ENCODE measurements around the gene GLI2. TPM values are rescaled to one million over a fixed set of nuclear protein-coding genes. Genes with fewer than 3 reads are reported as not detected.

GLI2 gene
- polyA plus RNA-seq, 1 experiment: 5.2 TPM

DNA sequence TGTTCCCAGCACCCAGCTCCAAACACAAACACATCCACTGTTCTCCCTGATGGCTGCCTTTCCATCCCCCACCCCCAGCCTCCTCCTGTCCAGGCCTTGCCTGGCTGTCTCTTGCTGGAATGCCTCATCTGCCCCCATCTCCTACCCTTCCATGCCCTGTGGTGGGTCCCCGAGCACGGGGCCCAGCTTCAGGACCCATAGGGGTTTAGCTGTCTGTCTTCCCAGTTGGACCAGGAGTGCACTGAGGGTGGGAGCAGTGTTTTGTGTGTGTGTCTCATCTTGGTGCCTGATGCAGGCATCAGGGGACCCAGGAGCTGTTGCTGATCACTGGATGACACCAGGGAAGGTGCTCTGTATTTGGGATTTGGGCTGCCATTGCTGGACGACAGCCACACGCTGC lies 34.5 kb downstream of the GLI2 start:
- ChIA-PET CTCF (interaction anchor here (0.6 to 1.2 kb wide), 2 partner anchors 11 to 35 kb away, joined by 3 to 4 read pairs; no protein-coding TSS in a partner anchor), POLR2A (interaction anchor here (0.8 kb wide), 1 partner anchor 41 kb away, joined by 3 read pairs; no protein-coding TSS in a partner anchor)
- TF ChIP-seq CTCF (IDR thresholded peaks at IDR 0.05; ENCODE audit: low read depth, low read length): no peak
- Histone ChIP-seq H3K9me3 (ENCODE audit: control insufficient read depth, insufficient read depth, low read length) (no peaks in the 10 kb centered on the region; the same call in 1 of the 2 replicates), H3K4me3 (ENCODE audit: low read depth, low read length) (no peak overlapping the region), H3K27me3 (ENCODE audit: control insufficient read depth, insufficient read depth, low read length) (no peaks in the 10 kb centered on the region), H3K27ac (ENCODE audit: low read depth, low read length) (peak overlapping the region; percentile 89)
- no peak for DNase-seq (ENCODE audit: low read depth, low spot score)

GRCh38 chr2:120770641-120771040 lies 35.0 kb downstream of the GLI2 start:
- H3K27ac ChIP-seq (ENCODE audit: low read depth, low read length): peak overlapping the region; percentile 89
- CTCF ChIA-PET: interaction anchor here (1.2 kb wide), 1 partner anchor 10 kb away, joined by 3 read pairs; no protein-coding TSS in a partner anchor
- H3K4me3 ChIP-seq (ENCODE audit: low read depth, low read length): no peak overlapping the region
- H3K27me3 ChIP-seq (ENCODE audit: control insufficient read depth, insufficient read depth, low read length): no peaks in the 10 kb centered on the region
- POLR2A ChIA-PET: interaction anchor here (0.9 to 1.5 kb wide), 2 partner anchors 33 to 305 kb away, joined by 3 to 9 read pairs; no protein-coding TSS in a partner anchor
- no peak for DNase-seq (ENCODE audit: low read depth, low spot score)
- TF ChIP-seq CTCF (IDR thresholded peaks at IDR 0.05; ENCODE audit: low read depth, low read length): no peak
- H3K9me3 ChIP-seq (ENCODE audit: control insufficient read depth, insufficient read depth, low read length): no peaks in the 10 kb centered on the region; the same call in 1 of the 2 replicates

- no peak for TF ChIP-seq CTCF (IDR thresholded peaks at IDR 0.05; ENCODE audit: low read depth, low read length)
- CTCF ChIA-PET: interaction anchor here (1.2 kb wide), 1 partner anchor 9 kb away, joined by 3 read pairs; no protein-coding TSS in a partner anchor
- peak; percentile 72 for DNase-seq (ENCODE audit: low read depth, low spot score)
- peak overlapping the region; percentile 89 for H3K27ac ChIP-seq (ENCODE audit: low read depth, low read length)
- H3K27me3 ChIP-seq (ENCODE audit: control insufficient read depth, insufficient read depth, low read length): no peaks in the 10 kb centered on the region
- H3K9me3 ChIP-seq (ENCODE audit: control insufficient read depth, insufficient read depth, low read length): no peaks in the 10 kb centered on the region; the same call in 1 of the 2 replicates
- POLR2A ChIA-PET: interaction anchor here (0.6 to 1.5 kb wide), 4 partner anchors 34 to 304 kb away, joined by 3 to 9 read pairs (median 4); no protein-coding TSS in a partner anchor
- H3K4me3 ChIP-seq (ENCODE audit: low read depth, low read length): 0 out of 2 replicates have a peak overlapping the region, but pooled peaks have one; percentile 7
These were observed 35.6 kb downstream of the GLI2 start for GRCh38 chr2:120771111-120771780.

GRCh38 chr2:120771781-120772208 lies 36.1 kb downstream of the GLI2 start:
- Histone ChIP-seq H3K27me3 (ENCODE audit: control insufficient read depth, insufficient read depth, low read length) (no peaks in the 10 kb centered on the region), H3K27ac (ENCODE audit: low read depth, low read length) (peak overlapping the region; percentile 89), H3K9me3 (ENCODE audit: control insufficient read depth, insufficient read depth, low read length) (no peaks in the 10 kb centered on the region; the same call in 1 of the 2 replicates), H3K4me3 (ENCODE audit: low read depth, low read length) (no peak overlapping the region)
- ChIA-PET CTCF (interaction anchor here (0.6 kb wide), 1 partner anchor 15 kb away, joined by 3 read pairs; no protein-coding TSS in a partner anchor), POLR2A (interaction anchor here (0.7 to 1.5 kb wide), 3 partner anchors 35 to 303 kb away, joined by 3 to 9 read pairs (median 4); no protein-coding TSS in a partner anchor)
- TF ChIP-seq CTCF (IDR thresholded peaks at IDR 0.05; ENCODE audit: low read depth, low read length): no peak
- no peak for DNase-seq (ENCODE audit: low read depth, low spot score)

- ChIA-PET POLR2A (no interaction called here), CTCF (interaction anchor here (0.6 kb wide), 1 partner anchor 16 kb away, joined by 3 read pairs; no protein-coding TSS in a partner anchor)
- Histone ChIP-seq H3K27me3 (ENCODE audit: control insufficient read depth, insufficient read depth, low read length) (no peaks in the 10 kb centered on the region), H3K9me3 (ENCODE audit: control insufficient read depth, insufficient read depth, low read length) (no peaks in the 10 kb centered on the region; the same call in 1 of the 2 replicates), H3K4me3 (ENCODE audit: low read depth, low read length) (no peak overlapping the region), H3K27ac (ENCODE audit: low read depth, low read length) (peak overlapping the region; percentile 89)
- no peak for DNase-seq (ENCODE audit: low read depth, low spot score)
- TF ChIP-seq CTCF (IDR thresholded peaks at IDR 0.05; ENCODE audit: low read depth, low read length): no peak; the same call in 1 of the 2 replicates
These were observed 36.6 kb downstream of the GLI2 start for GRCh38 chr2:120772261-120772660.

All from AG04450 (cell line).